GM18520 (cell line): ENCODE data around the gene CLEC16A.
"Not testable (repeated sequence)": the region's sequence is repeated elsewhere in the genome, so short reads cannot be mapped to it uniquely, and the experiment has no call there.

Source experiments
- ATAC-seq: cut with Tn5 transposase; IDR thresholded peaks from one replicate; pipeline ENCODE4 v1.9.1; 2021; ENCODE audit not compliant: unreplicated experiment

The CLEC16A gene

GRCh38 chr16:10925285-10925684 is 19.1 kb upstream of the CLEC16A start:
- ATAC-seq, result not testable (repeated sequence)

GRCh38 chr16:10926094-10926493 is 18.3 kb upstream of the CLEC16A start:
- no peak for ATAC-seq

- no peak for ATAC-seq
Observed at GRCh38 chr16:10926867-10927266, 17.5 kb upstream of the CLEC16A start.

- no peak for ATAC-seq
Observed at GRCh38 chr16:10927497-10928112, 16.8 kb upstream of the CLEC16A start.

- ATAC-seq, result not testable (repeated sequence)
Observed at GRCh38 chr16:10929097-10929496, 15.3 kb upstream of the CLEC16A start.

GRCh38 chr16:10929853-10930754 is 14.3 kb upstream of the CLEC16A start:
- no peak for ATAC-seq

- ATAC-seq, result no peak
Observed at GRCh38 chr16:10930755-10931093, 13.6 kb upstream of the CLEC16A start.

GRCh38 chr16:10931134-10931533 is 13.2 kb upstream of the CLEC16A start:
- ATAC-seq, result no peak

GRCh38 chr16:10931977-10932632 is 12.3 kb upstream of the CLEC16A start:
- no peak for ATAC-seq

- ATAC-seq, result no peak
Observed at GRCh38 chr16:10932959-10933710, 11.2 kb upstream of the CLEC16A start.

GRCh38 chr16:10933865-10934264 is 10.5 kb upstream of the CLEC16A start:
- ATAC-seq, result no peak

GRCh38 chr16:10934325-10935107 is 9.8 kb upstream of the CLEC16A start:
- no peak for ATAC-seq

- no peak for ATAC-seq
Observed at GRCh38 chr16:10935226-10935915, 9.0 kb upstream of the CLEC16A start.

- no peak for ATAC-seq
Observed at GRCh38 chr16:10936272-10936984, 7.9 kb upstream of the CLEC16A start.

GRCh38 chr16:10937068-10937859 is 7.1 kb upstream of the CLEC16A start:
- ATAC-seq, result no peak

GRCh38 chr16:10938321-10938720 is 6.0 kb upstream of the CLEC16A start:
- no peak for ATAC-seq

GRCh38 chr16:10938796-10939648 is 5.3 kb upstream of the CLEC16A start:
- no peak for ATAC-seq
